Esophagus (tissue), 2 donors: ENCODE measurements around the gene RPL39L. TPM values are rescaled to one million over a fixed set of nuclear protein-coding genes. Genes with fewer than 3 reads are reported as not detected.

Experiments
- H3K27ac ChIP-seq, 2 donors: one replicate each; pipeline ENCODE4 v1.5.1; 2013; ENCODE audit warnings: low read depth in 2 of 2, mild to moderate bottlenecking in 2 of 2, inconsistent platforms in 1 of 2, low read length in 1 of 2, moderate library complexity in 1 of 2
- H3K27me3 ChIP-seq, 2 donors: one replicate each; pipeline ENCODE4 v1.6.1; 2013; ENCODE audit warnings: low read length in 2 of 2, control low read depth in 1 of 2, mild to moderate bottlenecking in 1 of 2; ENCODE audit not compliant: insufficient read depth in 2 of 2, control insufficient read depth in 1 of 2
- H3K36me3 ChIP-seq, 2 donors: one replicate each; pipeline ENCODE4 v1.6.1; 2013; ENCODE audit warnings: low read length in 1 of 2; ENCODE audit not compliant: control insufficient read depth in 2 of 2, insufficient read depth in 2 of 2
- H3K4me1 ChIP-seq, 2 donors: one replicate each; pipeline ENCODE4 v1.6.1; 2013; ENCODE audit warnings: low read length in 1 of 2; ENCODE audit not compliant: control insufficient read depth in 2 of 2, insufficient read depth in 2 of 2
- H3K4me3 ChIP-seq, 2 donors: one replicate each; pipeline ENCODE4 v1.5.1; 2013; ENCODE audit warnings: low read length in 2 of 2, mild to moderate bottlenecking in 2 of 2, low read depth in 1 of 2, moderate library complexity in 1 of 2
- H3K9me3 ChIP-seq, 2 donors: one replicate each; pipeline ENCODE4 v1.6.1; 2013; ENCODE audit warnings: mild to moderate bottlenecking in 2 of 2, low read depth in 1 of 2, low read length in 1 of 2, moderate library complexity in 1 of 2; ENCODE audit not compliant: control insufficient read depth in 2 of 2, insufficient read depth in 1 of 2
- WGBS, 2 donors: extraction: QIAGEN DNeasy Blood & Tissue Kit; methylation state at CpG; one replicate each; pipeline ENCODE4 v1.1.7; 2013; 5-methylcytosine and 5-hydroxymethylcytosine counted together
- polyA plus RNA-seq, 2 donors: library from polyadenylated mRNA; stranded (reverse); fragments of 200-250 nt; gene quantifications; one replicate each; pipeline ENCODE4 v1.2.3, GENCODE V29; 2013
- donor health status: healthy with polysubstance abuse.
- donor health status: Bipolar disorder and iron deficiency.

Gene RPL39L
- polyA plus RNA-seq, 2 donors, result 1.4 to 11.8 TPM

- H3K27ac ChIP-seq, result no peak overlapping the region
- H3K4me3 ChIP-seq, result no peak overlapping the region
- H3K36me3 ChIP-seq, result no peaks in the 10 kb centered on the region
Measured at GRCh38 chr3:187125319-187126031, 13.8 kb downstream of the RPL39L start.

GRCh38 chr3:187122261-187122660 is 17.0 kb downstream of the RPL39L start:
- WGBS, 2 donors, result 85 to 89% methylated on average over 1 of the region's 1 CpG
- H3K36me3 ChIP-seq, result no peaks in the 10 kb centered on the region
- no peaks in the 10 kb centered on the region for H3K4me1 ChIP-seq
- H3K27ac ChIP-seq, result no peak overlapping the region
- no peaks in the 10 kb centered on the region for H3K9me3 ChIP-seq
- H3K27me3 ChIP-seq, result no peaks in the 10 kb centered on the region
- H3K4me3 ChIP-seq, result no peak overlapping the region

More at GRCh38 chr3:187125319-187126031, 13.8 kb downstream of the RPL39L start:
- Histone ChIP-seq H3K27me3 (no peaks in the 10 kb centered on the region), H3K9me3 (no peaks in the 10 kb centered on the region), H3K4me1 (no peaks in the 10 kb centered on the region)
- WGBS, 2 donors, result 86 to 89% methylated on average over 6 of the region's 6 CpGs

GRCh38 chr3:187120326-187120725 is 19.0 kb downstream of the RPL39L start:
- Histone ChIP-seq H3K27me3 (no peaks in the 10 kb centered on the region), H3K4me1 (no peaks in the 10 kb centered on the region), H3K4me3 (no peak overlapping the region), H3K36me3 (no peaks in the 10 kb centered on the region), H3K9me3 (no peaks in the 10 kb centered on the region), H3K27ac (no peak overlapping the region)
- WGBS, 2 donors, result 85 to 86% methylated on average over 2 of the region's 2 CpGs

GRCh38 chr3:187114511-187114910 is 24.8 kb downstream of the RPL39L start:
- 90% methylated on average over 2 of the region's 2 CpGs for WGBS, 2 donors
- no peak overlapping the region for H3K27ac ChIP-seq
- H3K27me3 ChIP-seq, result no peaks in the 10 kb centered on the region
- H3K36me3 ChIP-seq, result no peaks in the 10 kb centered on the region
- no peaks in the 10 kb centered on the region for H3K9me3 ChIP-seq
- H3K4me1 ChIP-seq, result no peaks in the 10 kb centered on the region
- H3K4me3 ChIP-seq, result no peak overlapping the region

- no peak overlapping the region for H3K27ac ChIP-seq
- H3K9me3 ChIP-seq, result no peaks in the 10 kb centered on the region
- no peaks in the 10 kb centered on the region for H3K27me3 ChIP-seq
- H3K4me1 ChIP-seq, result no peaks in the 10 kb centered on the region
- no peaks in the 10 kb centered on the region for H3K36me3 ChIP-seq
- H3K4me3 ChIP-seq, result no peak overlapping the region
- 32 to 33% methylated on average over 2 of the region's 2 CpGs for WGBS, 2 donors
Measured at GRCh38 chr3:187112934-187113793, 26.1 kb downstream of the RPL39L start.

GRCh38 chr3:187110156-187110555 is 29.1 kb downstream of the RPL39L start:
- no peaks in the 10 kb centered on the region for H3K36me3 ChIP-seq
- H3K27me3 ChIP-seq, result no peaks in the 10 kb centered on the region
- H3K9me3 ChIP-seq, result no peaks in the 10 kb centered on the region
- no peaks in the 10 kb centered on the region for H3K4me1 ChIP-seq
- no peak overlapping the region for H3K4me3 ChIP-seq
- H3K27ac ChIP-seq, result no peak overlapping the region
- 81 to 88% methylated on average over 1 of the region's 1 CpG for WGBS, 2 donors

- Histone ChIP-seq H3K9me3 (no peaks in the 10 kb centered on the region), H3K4me1 (no peaks in the 10 kb centered on the region), H3K36me3 (no peaks in the 10 kb centered on the region), H3K27ac (no peak overlapping the region), H3K27me3 (no peaks in the 10 kb centered on the region), H3K4me3 (no peak overlapping the region)
- WGBS, 2 donors, result 62 to 76% methylated on average over 3 of the region's 3 CpGs
Measured at GRCh38 chr3:187107989-187108388, 31.3 kb downstream of the RPL39L start.

- no peaks in the 10 kb centered on the region for H3K9me3 ChIP-seq
- no peaks in the 10 kb centered on the region for H3K36me3 ChIP-seq
- no peaks in the 10 kb centered on the region for H3K27me3 ChIP-seq
- H3K4me3 ChIP-seq, result no peak overlapping the region
- H3K4me1 ChIP-seq, result peaks cover 0 to 4% of the 10 kb centered on the region in 2 donors
- H3K27ac ChIP-seq, result no peak overlapping the region
- 88 to 90% methylated on average over 3 of the region's 3 CpGs for WGBS, 2 donors
Measured at GRCh38 chr3:187105700-187106099, 33.6 kb downstream of the RPL39L start.

- Histone ChIP-seq H3K4me3 (no peak overlapping the region), H3K27me3 (no peaks in the 10 kb centered on the region), H3K36me3 (no peaks in the 10 kb centered on the region), H3K27ac (no peak overlapping the region), H3K4me1 (peaks cover 0 to 4% of the 10 kb centered on the region in 2 donors), H3K9me3 (no peaks in the 10 kb centered on the region)
- 82 to 83% methylated on average over 7 of the region's 7 CpGs for WGBS, 2 donors
Measured at GRCh38 chr3:187104933-187105332, 34.4 kb downstream of the RPL39L start.
